ENCODE results near the gene TAF1B.

DNA sequence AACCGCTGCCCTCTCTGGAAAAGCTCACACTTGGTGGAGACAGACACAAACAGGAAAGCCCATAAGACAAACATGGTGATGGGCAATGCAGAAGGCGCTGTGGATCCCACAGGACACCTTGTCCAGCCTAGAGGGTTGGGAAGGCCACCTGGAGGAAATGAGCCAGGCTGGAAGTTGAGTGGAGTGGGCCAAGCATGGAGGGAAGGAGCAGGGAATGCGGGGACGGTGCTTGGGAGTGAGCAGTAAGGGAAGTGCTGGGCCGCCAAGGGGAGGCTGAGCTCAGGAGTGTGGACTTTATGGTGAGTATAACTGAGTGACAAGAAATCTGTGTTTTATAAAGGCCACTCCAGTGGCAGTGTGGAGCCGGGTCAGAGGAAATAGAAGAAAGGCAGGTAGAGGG, 105.4 kb downstream of the TAF1B start:
- TF ChIP-seq, protein P1, sequence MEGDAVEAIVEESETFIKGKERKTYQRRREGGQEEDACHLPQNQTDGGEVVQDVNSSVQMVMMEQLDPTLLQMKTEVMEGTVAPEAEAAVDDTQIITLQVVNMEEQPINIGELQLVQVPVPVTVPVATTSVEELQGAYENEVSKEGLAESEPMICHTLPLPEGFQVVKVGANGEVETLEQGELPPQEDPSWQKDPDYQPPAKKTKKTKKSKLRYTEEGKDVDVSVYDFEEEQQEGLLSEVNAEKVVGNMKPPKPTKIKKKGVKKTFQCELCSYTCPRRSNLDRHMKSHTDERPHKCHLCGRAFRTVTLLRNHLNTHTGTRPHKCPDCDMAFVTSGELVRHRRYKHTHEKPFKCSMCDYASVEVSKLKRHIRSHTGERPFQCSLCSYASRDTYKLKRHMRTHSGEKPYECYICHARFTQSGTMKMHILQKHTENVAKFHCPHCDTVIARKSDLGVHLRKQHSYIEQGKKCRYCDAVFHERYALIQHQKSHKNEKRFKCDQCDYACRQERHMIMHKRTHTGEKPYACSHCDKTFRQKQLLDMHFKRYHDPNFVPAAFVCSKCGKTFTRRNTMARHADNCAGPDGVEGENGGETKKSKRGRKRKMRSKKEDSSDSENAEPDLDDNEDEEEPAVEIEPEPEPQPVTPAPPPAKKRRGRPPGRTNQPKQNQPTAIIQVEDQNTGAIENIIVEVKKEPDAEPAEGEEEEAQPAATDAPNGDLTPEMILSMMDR (IDR thresholded peaks at IDR 0.05): no peak
- TF ChIP-seq, protein P2, sequence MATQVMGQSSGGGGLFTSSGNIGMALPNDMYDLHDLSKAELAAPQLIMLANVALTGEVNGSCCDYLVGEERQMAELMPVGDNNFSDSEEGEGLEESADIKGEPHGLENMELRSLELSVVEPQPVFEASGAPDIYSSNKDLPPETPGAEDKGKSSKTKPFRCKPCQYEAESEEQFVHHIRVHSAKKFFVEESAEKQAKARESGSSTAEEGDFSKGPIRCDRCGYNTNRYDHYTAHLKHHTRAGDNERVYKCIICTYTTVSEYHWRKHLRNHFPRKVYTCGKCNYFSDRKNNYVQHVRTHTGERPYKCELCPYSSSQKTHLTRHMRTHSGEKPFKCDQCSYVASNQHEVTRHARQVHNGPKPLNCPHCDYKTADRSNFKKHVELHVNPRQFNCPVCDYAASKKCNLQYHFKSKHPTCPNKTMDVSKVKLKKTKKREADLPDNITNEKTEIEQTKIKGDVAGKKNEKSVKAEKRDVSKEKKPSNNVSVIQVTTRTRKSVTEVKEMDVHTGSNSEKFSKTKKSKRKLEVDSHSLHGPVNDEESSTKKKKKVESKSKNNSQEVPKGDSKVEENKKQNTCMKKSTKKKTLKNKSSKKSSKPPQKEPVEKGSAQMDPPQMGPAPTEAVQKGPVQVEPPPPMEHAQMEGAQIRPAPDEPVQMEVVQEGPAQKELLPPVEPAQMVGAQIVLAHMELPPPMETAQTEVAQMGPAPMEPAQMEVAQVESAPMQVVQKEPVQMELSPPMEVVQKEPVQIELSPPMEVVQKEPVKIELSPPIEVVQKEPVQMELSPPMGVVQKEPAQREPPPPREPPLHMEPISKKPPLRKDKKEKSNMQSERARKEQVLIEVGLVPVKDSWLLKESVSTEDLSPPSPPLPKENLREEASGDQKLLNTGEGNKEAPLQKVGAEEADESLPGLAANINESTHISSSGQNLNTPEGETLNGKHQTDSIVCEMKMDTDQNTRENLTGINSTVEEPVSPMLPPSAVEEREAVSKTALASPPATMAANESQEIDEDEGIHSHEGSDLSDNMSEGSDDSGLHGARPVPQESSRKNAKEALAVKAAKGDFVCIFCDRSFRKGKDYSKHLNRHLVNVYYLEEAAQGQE (IDR thresholded peaks at IDR 0.05; ENCODE audit: insufficient read depth in 1 of 2, low read depth in 2 of 2, low read length in 1 of 2): no peak
- TF ChIP-seq TCF7L2 (IDR thresholded peaks at IDR 0.05; ENCODE audit: low read depth, low read length) (no peak), POLR2AphosphoS5 (IDR thresholded peaks at IDR 0.05; ENCODE audit: low read depth, low read length) (no peak), SIN3A (IDR thresholded peaks at IDR 0.05; ENCODE audit: borderline replicate concordance, insufficient read depth, low read depth, low read length) (no peak)
